SH-SY5Y (cell line): ENCODE data around the gene GFER.

Experiments
- GATA2 ChIP-seq: IDR thresholded peaks from 2 replicates; pipeline ENCODE4 v1.6.1; 2011; ENCODE audit warnings: mild to moderate bottlenecking, low read depth, low read length
- GATA3 ChIP-seq: IDR thresholded peaks from 2 replicates; pipeline ENCODE4 v1.6.1; 2011; ENCODE audit warnings: low read depth, mild to moderate bottlenecking, low read length, moderate library complexity

DNA sequence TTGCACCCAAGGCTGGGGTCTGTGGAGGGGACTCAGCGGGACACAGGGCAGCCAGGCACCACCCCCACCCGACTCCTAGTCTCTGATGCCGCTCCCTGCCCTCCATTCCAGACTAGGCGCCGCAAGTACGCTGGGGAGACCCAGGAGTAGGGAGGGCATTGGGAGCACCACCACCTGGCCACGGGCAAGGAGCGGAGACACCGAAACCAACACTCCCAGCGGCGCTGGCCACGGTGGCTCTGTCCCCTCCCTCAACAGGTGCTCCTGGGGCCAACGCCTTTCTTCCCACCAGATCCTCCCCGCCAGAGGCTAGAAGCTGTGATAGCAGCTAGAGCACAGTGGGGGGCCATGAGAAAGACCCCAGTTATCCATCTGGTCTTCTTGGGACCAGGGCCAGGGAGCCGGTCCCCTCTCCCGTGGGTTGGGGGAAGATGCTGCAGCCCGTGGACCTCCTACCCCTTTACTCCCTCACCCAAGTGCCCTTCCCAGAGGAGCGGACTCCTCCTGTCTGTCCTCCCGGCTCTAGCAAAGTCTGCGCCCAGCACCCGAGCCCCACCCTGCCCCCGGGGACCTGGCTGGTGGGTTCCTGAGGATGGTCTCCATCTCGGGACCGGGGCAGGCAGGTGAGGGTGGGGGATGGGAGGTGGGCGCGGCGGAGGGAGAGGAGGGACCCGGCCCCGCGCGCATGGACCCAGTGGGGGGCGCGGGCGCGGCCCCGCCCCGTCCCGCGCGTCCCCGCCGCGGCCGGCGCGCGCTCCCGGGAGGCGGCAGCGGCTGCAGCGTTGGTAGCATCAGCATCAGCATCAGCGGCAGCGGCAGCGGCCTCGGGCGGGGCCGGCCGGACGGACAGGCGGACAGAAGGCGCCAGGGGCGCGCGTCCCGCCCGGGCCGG lies 5.5 kb downstream of the GFER start, which contains the start of gene SYNGR3:
- TF ChIP-seq GATA2 (no peak), GATA3 (no peak)
